Lower leg skin (tissue), 3 donors: ENCODE data around the gene CSMD2.

Source experiments
- POLR2A ChIP-seq, 2 donors: fragments of 450-650 bp; IDR thresholded peaks; one replicate each; pipeline ENCODE4 v1.6.1; 2016 to 2017; ENCODE audit warnings: antibody characterized with exemption in 2 of 2, mild to moderate bottlenecking in 1 of 2, moderate library complexity in 1 of 2
- TF ChIP-seq, protein P1 (sequence below), 3 donors: fragments of 450-650 bp; IDR thresholded peaks; one replicate each; pipeline ENCODE4 v1.5.1; 2016; ENCODE audit warnings: antibody characterized with exemption in 3 of 3, mild to moderate bottlenecking in 3 of 3, moderate library complexity in 2 of 3

DNA sequence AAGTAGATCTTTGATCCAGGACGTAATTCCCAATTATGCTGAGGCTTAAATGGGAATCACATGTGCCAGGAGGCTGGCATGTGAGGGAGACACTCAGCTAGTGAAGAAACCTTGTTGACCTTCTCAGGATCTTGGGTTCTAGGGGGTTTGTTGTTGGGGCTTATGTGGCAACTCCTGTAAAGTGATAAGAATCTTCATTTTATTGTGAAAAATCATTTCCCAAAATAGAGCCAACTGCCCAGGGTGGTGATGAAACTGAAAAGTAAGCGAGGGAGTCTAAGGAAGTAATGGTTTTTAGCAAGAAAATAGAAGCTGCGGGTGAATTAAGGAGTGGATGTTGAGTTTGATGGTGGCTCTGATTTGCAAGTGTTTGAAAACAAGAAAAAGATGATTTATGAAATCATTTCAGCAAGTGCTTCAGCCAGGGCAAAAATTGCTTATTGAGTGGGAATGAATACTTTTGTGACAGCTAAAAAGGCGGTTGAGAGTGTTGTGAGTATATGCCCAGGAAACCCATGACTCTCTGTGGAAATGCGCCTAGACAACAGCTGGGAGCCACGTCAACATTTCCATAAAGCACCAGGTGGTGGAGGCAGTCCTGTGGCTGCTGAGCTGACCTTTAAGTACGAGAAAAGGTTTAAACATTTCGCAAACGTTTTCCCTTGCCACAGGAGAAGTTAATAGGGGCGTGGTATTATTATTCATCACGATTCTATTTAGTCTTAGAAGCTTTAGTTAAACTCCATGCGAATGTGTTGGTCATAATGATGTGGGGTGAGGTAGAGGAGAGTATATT lies 198.5 kb downstream of the CSMD2 start:
- TF ChIP-seq, protein P1, sequence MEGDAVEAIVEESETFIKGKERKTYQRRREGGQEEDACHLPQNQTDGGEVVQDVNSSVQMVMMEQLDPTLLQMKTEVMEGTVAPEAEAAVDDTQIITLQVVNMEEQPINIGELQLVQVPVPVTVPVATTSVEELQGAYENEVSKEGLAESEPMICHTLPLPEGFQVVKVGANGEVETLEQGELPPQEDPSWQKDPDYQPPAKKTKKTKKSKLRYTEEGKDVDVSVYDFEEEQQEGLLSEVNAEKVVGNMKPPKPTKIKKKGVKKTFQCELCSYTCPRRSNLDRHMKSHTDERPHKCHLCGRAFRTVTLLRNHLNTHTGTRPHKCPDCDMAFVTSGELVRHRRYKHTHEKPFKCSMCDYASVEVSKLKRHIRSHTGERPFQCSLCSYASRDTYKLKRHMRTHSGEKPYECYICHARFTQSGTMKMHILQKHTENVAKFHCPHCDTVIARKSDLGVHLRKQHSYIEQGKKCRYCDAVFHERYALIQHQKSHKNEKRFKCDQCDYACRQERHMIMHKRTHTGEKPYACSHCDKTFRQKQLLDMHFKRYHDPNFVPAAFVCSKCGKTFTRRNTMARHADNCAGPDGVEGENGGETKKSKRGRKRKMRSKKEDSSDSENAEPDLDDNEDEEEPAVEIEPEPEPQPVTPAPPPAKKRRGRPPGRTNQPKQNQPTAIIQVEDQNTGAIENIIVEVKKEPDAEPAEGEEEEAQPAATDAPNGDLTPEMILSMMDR (IDR thresholded peaks at IDR 0.05), result no peak
- TF ChIP-seq POLR2A (IDR thresholded peaks at IDR 0.05), result no peak
